CD4-positive, alpha-beta T cell treated with Interleukin-17A for 1 hour (primary cell): ENCODE measurements around the gene C2orf72.
"Not testable (repeated sequence)": the region's sequence is repeated elsewhere in the genome, so short reads cannot be mapped to it uniquely, and the experiment has no call there.

Experiments
- DNase-seq: peaks from one replicate; pipeline ENCODE4 v3.0.0-alpha.2; 2020

C2orf72 gene

GRCh38 chr2:231037202-231037730 lies at the start of gene C2orf72:
TSS of gene C2orf72 (plus strand) at chr2:231037523. CDS start at chr2:231037566, 43 bp downstream.
- no peak for DNase-seq

DNA sequence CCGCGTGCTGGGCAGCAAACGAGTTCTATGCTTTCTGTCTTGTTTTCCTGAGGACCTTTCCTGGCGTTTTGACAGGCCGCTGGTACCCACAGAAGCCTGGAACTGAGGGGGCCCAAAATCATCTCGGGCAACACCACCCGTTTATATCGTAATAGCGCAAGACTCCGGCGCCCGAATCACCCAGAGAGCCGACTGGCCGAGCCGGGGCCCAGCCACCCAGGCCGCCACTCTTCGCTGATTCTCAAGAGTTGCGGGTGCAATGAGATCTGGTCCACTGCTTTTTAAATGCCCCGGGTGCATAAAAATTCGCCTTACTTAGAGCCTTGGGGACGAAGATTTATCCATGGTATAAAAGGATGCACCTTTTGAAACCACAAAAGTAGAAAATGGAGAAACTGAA lies 47.6 kb upstream of the C2orf72 start:
- DNase-seq = no peak

GRCh38 chr2:230990131-230990898 lies 47.0 kb upstream of the C2orf72 start:
- DNase-seq = no peak

GRCh38 chr2:230990899-230991150 lies 46.5 kb upstream of the C2orf72 start:
- no peak for DNase-seq

DNA sequence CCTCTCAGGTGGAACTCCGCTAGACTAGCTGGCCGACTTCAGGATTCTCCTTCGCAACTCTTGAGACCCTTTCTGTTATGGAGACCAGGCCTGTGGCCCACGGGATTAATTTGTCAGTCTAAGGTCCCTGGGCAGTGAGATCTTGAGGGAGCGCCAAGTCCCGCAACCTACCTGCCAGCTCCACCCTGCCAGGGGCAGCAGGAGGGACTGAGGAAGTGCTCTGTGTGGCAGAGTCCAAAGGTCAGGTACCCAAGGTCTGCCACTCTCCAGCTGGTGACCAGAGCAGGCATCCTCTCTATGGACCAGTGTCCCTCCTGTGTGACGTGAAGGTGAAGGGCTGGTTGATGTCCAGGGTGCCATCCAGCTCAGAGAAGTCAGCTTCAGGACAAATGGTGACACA lies 45.7 kb upstream of the C2orf72 start:
- DNase-seq = no peak

DNA sequence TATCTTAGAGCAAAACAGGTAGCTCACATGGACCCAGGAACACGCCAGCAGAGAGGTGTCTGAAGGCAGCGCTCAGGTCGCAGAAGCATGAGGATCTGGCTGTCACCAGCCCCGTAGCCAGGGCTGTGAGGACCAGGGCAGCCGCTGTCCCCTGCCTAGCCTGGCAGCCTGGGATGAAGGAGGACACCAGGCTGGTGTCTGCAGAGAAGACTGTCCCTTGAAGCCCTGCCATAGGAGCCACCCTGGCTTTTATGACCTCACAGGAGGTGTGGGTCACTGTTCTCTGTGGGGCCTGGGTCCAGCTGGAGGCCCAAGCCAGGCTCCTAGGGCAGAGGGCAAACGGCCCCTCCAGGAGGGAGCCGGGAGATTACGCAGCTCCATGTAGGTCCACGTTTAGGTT lies 41.5 kb upstream of the C2orf72 start, which contains the start of gene SPATA3:
Gene SPATA3, plus strand, starts transcription at position 301 of the 400 bp plus-strand sequence. CDS start 113 bp downstream, outside the sequence.
- no peak for DNase-seq

DNA sequence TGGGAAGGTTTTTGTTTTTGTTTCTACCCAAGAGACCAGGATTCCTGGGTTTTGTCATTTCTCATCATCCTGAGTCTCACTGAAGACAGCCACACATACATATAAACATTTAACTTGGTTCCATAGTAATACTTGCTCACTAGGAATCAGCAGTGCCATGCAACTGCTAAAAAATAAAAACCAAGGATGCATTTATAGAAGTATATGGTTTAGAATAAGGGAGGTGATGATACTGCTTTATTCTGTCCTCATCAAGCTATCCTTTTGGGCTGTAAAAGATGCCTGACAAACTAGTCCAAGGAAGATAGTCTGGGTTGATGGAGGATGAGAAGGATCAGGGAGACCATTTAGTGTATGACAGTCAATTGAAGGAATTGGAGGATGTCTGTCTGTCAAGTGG lies 40.7 kb upstream of the C2orf72 start:
- no peak for DNase-seq

DNA sequence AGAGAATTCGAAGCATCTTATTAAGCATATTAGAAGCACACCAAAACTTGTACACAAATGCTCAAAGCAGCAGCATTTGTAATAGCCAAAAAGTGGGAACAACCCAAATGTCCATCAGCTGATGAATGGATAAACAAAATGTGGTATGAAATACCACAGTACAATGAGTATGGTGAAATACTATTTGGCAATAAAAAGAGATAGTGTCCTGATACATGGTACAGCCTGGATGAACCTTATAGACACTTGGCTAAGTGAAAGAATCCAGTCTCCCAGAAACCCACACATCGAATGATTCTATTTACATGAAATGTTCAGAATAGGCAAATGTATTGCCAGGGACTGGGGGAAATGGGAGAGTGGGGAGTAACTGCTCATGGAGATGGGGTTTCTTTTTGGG lies 38.4 kb upstream of the C2orf72 start:
- no peak for DNase-seq

DNA sequence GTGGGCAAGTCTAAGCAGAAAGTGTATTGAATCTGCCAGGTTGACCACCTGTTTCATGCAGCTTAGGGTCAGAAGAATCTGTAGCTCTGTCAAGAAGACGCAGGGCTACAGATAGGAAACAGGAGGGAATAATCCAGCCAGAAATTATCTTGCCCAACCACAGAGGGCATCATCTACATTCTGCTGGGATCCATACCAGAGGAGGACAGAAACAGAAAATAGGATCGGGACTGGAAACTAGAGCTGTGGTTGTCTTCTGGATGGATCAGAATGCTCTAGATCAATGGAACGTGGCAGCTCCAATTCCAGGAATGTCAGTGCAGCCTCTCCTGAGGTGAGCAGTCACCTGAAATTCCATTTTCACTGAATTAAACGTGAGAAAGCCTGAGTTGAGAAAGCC lies 37.8 kb upstream of the C2orf72 start:
- no peak for DNase-seq

DNA sequence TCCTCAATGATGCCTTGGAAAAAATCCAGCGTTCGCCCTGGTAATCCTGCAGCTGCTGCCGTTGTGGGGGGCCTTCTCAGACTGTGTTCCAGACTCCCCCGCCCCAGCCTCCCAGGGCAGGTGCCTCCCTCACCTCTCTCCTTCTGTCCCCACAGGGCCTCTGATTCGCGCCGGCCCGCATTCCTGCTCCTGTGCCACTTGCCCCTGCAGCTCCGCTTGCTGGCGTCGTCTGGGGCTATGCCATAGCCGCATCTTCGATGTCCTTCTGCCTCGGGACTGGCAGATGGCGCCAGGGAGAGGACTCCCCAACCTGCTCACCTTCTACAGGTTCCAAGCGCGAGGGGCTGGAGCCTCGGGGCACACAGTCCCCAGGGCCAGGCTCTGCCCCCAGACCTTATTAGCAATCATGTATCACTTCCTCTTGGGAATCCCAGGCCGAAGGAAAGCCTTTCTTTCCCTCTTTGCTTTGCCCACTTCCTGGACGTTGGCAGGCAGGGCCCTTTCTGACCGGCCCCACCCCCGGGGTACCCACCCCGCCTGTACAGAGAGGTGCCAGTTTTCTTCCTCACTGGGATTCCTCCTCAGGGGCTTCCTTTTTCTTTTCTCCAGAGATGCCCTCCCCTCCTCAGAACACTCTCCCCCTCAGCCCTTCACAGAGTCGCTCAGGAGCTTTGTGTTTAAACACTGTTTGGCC lies 37.0 kb upstream of the C2orf72 start:
- DNase-seq = no peak

- no peak for DNase-seq
Measured at GRCh38 chr2:231001036-231001435, 36.3 kb upstream of the C2orf72 start.

GRCh38 chr2:231001921-231002320 lies 35.4 kb upstream of the C2orf72 start:
- no peak for DNase-seq

DNA sequence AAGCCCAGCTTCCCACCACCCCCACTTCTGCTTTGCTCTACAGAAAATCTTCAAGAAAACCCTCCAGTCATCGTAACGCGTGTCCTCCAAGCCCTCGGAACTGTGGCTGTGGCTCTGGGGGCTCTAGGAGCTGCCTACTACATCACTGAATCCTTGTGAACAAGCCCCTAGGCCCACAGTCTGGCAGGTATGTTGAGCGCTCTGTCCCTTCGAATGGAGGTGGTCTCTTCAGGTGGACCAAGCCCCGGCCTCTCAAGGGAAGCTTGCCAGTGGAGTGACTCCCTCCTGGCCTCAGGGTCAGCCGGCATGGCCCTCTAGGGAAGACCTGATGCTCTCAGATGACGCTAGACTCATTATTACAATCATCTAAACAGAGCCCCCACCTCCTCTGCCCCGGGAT lies 34.7 kb upstream of the C2orf72 start:
- DNase-seq = no peak

- no peak for DNase-seq
Measured at GRCh38 chr2:231003186-231003585, 34.1 kb upstream of the C2orf72 start.

GRCh38 chr2:231004930-231005329 lies 32.4 kb upstream of the C2orf72 start:
- DNase-seq = not testable (repeated sequence)

GRCh38 chr2:231007286-231008098 lies 29.8 kb upstream of the C2orf72 start:
- no peak for DNase-seq

DNA sequence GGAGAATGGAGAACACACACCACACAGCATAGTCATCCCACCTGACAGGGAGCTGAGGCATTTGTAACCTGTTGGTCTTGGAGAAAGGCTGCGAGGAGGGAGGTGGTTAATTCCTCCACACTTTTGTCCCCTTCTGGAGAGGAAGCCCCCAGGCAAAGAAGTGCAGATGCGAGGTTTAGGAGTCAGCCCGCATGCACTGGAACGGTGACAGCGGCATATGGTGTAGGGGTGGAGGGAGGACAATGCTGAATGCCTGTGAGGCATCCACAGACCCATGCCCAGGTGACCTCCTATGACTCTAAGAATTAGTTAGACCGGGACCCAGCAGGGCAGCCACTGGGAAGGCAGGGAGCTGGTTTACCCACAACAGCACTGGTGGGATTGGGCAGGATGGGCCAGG lies 29.2 kb upstream of the C2orf72 start:
- DNase-seq = no peak

GRCh38 chr2:231009236-231009919 lies 27.9 kb upstream of the C2orf72 start:
- DNase-seq = no peak

DNA sequence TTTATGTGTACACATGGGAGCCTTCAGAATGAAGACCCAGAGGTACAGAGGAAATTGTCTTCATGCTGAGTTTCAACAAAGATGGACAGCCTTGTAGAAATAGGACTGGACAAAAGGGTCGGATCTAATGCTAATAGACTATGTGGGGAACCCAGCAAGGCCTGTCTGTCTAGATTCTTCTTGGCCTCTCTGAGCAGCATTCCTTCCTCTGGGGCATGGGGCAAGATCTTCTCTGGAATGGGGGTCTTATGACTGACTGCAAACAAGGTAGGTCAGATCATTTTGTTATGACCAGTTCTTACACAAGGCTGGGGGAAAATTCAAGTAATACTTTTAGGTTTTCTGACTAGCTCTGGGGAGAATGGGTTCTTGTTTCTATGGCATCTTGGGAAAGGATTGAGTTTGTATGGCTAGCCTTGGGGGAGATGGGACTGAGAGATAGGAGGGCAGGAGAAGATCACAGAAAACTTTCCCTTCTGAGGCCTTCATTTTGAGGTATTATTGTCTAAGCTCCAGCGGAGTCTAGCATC lies 27.1 kb upstream of the C2orf72 start:
- no peak for DNase-seq

GRCh38 chr2:231011526-231011925 lies 25.8 kb upstream of the C2orf72 start:
- no peak for DNase-seq

DNA sequence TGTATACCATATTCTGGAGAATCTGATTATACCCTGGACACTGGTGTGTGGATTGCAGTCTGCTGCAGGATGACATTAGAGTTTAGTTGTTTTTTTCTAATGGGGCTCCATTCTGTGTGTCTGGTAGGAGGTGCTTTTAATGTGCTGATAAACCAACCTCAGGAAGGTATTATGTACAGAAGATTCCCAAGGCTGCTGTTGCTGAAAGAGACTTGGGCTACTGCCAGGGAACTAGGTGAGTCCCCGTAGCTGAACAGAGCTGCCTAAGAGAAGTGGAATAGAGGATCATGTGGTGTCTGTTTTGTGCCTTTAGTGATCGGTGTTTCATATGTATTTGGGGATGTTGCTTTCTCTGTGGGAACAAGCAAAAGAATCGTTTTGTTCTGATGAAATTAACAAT lies 24.9 kb upstream of the C2orf72 start:
- DNase-seq = no peak

DNA sequence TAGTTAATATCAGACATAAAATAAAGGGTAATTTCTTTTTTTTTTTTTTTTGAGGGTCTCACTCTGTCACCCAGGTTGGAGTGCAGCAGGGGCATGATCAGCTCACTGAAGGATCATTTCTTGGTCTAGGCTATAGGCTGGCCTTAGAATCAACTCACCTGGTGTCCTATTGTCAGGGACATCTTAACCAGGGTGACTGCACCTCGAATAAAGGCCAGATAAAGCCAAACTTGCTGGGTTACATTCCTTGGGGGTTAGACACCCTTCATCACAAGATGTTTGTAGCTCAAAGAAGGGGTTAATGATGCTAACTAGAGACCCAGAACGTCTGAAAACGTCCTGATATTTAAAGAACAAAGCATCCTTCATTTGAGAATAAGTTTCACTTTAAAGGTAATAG lies 23.5 kb upstream of the C2orf72 start:
- no peak for DNase-seq

GRCh38 chr2:231015478-231015877 lies 21.8 kb upstream of the C2orf72 start:
- DNase-seq = no peak
